ENCODE results near the gene EOLA2.
"Not testable (repeated sequence)": the region's sequence is repeated elsewhere in the genome, so short reads cannot be mapped to it uniquely, and the experiment has no call there.

The EOLA2 gene

GRCh38 chrX:149939905-149940673 is 1.8 kb upstream of the EOLA2 start:
- peak; percentile 97 for DNase-seq (ENCODE audit: low spot score)
- TF ChIP-seq, protein P1, sequence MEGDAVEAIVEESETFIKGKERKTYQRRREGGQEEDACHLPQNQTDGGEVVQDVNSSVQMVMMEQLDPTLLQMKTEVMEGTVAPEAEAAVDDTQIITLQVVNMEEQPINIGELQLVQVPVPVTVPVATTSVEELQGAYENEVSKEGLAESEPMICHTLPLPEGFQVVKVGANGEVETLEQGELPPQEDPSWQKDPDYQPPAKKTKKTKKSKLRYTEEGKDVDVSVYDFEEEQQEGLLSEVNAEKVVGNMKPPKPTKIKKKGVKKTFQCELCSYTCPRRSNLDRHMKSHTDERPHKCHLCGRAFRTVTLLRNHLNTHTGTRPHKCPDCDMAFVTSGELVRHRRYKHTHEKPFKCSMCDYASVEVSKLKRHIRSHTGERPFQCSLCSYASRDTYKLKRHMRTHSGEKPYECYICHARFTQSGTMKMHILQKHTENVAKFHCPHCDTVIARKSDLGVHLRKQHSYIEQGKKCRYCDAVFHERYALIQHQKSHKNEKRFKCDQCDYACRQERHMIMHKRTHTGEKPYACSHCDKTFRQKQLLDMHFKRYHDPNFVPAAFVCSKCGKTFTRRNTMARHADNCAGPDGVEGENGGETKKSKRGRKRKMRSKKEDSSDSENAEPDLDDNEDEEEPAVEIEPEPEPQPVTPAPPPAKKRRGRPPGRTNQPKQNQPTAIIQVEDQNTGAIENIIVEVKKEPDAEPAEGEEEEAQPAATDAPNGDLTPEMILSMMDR (IDR thresholded peaks at IDR 0.05): no peak
- peak overlapping the region; percentile 86 to 98 for H3K27ac ChIP-seq
- H3K4me3 ChIP-seq: peak overlapping the region; percentile 76

GRCh38 chrX:149939655-149939904 is 1.3 kb upstream of the EOLA2 start:
- DNase-seq (ENCODE audit: low spot score): no peak
- TF ChIP-seq, protein P1 (IDR thresholded peaks at IDR 0.05): no peak
- peak overlapping the region; percentile 86 to 98 for H3K27ac ChIP-seq
- peak overlapping the region; percentile 76 for H3K4me3 ChIP-seq

DNA sequence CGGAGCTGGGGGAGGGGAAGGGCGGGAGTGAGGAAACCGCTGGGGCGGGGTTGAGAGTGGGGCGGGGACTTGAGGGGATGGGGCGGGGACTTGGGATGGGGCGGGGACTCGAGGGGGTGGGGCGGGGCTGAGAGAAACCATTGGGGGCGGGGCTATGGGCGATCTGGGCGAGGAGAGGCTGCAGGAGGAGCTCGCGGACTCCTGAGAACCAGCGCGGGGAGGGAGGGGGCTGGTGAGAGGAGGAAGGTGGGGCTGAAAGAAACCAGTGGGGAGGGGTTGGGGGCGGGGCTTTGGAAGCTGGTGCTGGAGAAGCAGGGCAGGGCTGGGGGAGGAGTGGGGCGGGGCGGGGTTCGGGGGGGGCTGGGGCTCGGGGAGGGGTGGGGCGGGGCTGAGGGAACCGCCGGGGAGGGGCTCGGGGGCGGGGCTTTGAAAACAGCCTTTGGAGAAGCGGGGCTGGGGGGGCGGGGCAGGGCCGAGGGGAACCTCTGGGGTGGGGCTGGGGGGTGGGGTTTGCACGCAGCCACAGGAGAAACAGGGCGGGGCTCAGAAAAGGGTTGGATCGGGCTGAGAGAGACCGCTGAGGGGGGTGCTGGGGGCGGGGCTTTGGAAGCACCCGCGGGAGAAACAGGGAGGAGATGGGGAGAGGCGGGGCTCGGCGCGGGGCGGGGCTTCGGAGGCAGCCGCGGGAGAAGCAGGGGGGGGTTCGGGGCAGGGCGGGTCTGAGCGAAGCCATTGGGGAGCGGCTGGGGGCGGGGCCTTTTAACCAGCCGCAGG is 777 bp upstream of the EOLA2 start:
- TF ChIP-seq, protein P1 (IDR thresholded peaks at IDR 0.05): no peak
- Histone ChIP-seq H3K4me3 (peak overlapping the region; percentile 76), H3K27ac (peak overlapping the region; percentile 94 to 98)
- DNase-seq (ENCODE audit: low spot score): peak; percentile 96

- DNase-seq (ENCODE audit: low spot score): peak; percentile 74
- Histone ChIP-seq H3K4me3 (peak overlapping the region; percentile 76), H3K27ac (peak overlapping the region; percentile 94 to 98)
- TF ChIP-seq, protein P1 (IDR thresholded peaks at IDR 0.05): no peak
Measured at GRCh38 chrX:149937871-149938426, 342 bp downstream of the EOLA2 start.

DNA sequence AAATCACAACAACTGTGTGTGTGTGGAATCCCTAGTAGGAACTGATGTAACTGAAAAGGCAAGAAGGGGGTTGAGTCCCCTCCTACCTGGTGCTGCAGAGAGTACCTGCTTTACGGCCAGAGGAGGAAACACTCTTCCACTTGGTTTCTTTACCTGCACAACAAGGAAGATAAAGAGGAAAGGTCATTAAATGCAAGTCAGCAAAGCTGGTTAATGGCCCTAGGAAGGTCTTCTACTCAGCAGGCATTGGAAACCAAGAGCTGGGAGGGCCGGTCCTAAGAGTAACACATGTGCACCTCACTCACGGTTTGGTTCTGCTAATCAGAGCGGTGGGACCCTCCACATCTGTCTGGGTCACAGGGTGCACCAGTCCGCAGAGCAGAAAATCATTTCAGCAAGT is 963 bp downstream of the EOLA2 start:
- Histone ChIP-seq H3K27ac (peak overlapping the region; percentile 94 to 98), H3K4me3 (peak overlapping the region; percentile 76)
- not testable (repeated sequence) for DNase-seq (ENCODE audit: low spot score)

- H3K27ac ChIP-seq; DNase-seq (ENCODE audit: low spot score); H3K4me3 ChIP-seq: not testable (repeated sequence)
Measured at GRCh38 chrX:149933547-149933946, 4.7 kb downstream of the EOLA2 start.

- H3K4me3 ChIP-seq; H3K27ac ChIP-seq; DNase-seq (ENCODE audit: low spot score): not testable (repeated sequence)
Measured at GRCh38 chrX:149932970-149933369, 5.3 kb downstream of the EOLA2 start.

GRCh38 chrX:149932150-149932549 is 6.1 kb downstream of the EOLA2 start:
- not testable (repeated sequence) for H3K4me3 ChIP-seq; H3K27ac ChIP-seq; DNase-seq (ENCODE audit: low spot score)

DNA sequence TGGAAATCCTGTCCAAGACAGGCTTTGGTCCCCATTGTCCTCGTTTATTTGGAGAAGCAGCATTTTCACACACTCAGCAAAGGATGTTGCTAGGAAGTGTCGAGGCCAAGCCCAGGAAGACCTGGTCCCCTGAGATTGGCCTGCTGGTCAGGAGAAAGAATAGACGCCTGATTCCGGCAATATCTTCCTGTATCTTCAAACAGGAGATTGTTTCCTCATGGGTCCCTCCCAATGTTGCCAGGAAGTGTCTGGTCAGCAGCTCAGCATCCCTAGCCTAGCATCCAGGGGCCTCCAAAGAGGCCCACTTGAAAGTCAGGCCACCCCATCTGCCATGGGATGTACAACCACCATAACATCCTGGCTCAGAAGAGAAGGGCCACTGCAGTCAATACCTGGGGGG is 6.9 kb downstream of the EOLA2 start:
- not testable (repeated sequence) for H3K27ac ChIP-seq

GRCh38 chrX:149929400-149929799 is 8.9 kb downstream of the EOLA2 start, which contains the start of gene HSFX4:
Gene HSFX4, plus strand, starts transcription at chrX:149929573. Its CDS starts 72 bp downstream, at chrX:149929645.
- not testable (repeated sequence) for H3K4me3 ChIP-seq; DNase-seq (ENCODE audit: low spot score); H3K27ac ChIP-seq

More for the DNA sequence above, 6.9 kb downstream of the EOLA2 start:
- DNase-seq (ENCODE audit: low spot score); H3K4me3 ChIP-seq: not testable (repeated sequence)

DNA sequence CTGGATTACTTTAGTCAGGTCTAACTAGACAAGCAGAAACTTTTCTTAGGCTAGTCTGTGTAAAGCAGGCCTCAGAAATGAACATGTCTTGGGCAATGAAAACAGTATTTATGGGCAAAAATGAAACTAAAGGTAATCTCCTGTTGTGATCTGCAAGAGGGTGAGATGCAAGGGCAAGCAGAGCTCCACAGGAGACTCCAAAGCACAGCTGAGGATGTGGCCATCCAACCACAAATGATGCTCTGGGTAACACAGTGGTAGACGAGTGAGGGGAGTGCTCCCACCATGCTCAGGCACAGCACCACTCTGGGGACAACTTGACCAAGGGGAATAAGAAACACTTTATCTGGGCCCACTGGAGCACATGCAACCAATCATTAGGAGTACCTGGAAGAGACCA is 9.7 kb downstream of the EOLA2 start:
- H3K4me3 ChIP-seq; DNase-seq (ENCODE audit: low spot score); H3K27ac ChIP-seq: not testable (repeated sequence)

GRCh38 chrX:149927964-149928258 is 10.4 kb downstream of the EOLA2 start:
- not testable (repeated sequence) for H3K27ac ChIP-seq; H3K4me3 ChIP-seq; DNase-seq (ENCODE audit: low spot score)

GRCh38 chrX:149927245-149927963 is 10.9 kb downstream of the EOLA2 start:
- not testable (repeated sequence) for DNase-seq (ENCODE audit: low spot score); H3K27ac ChIP-seq; H3K4me3 ChIP-seq

- H3K4me3 ChIP-seq; DNase-seq (ENCODE audit: low spot score); H3K27ac ChIP-seq: not testable (repeated sequence)
Measured at GRCh38 chrX:149924434-149924833, 13.9 kb downstream of the EOLA2 start.

Data from coronary artery (tissue), 2 donors.